ENCODE data around the gene SDCCAG8. TPM values are rescaled to one million over a fixed set of nuclear protein-coding genes. Genes with fewer than 3 reads are reported as not detected.
"Not testable (repeated sequence)": the region's sequence is repeated elsewhere in the genome, so short reads cannot be mapped to it uniquely, and the experiment has no call there.

SDCCAG8 gene
- polyA plus RNA-seq, 12 donors = 23.2 to 46.3 (median 26.8) TPM; not detected in 1

- DNase-seq = peak; percentile 51
These were observed 69.6 kb downstream of the SDCCAG8 start for GRCh38 chr1:243325305-243325890.

- no peak for DNase-seq
These were observed 76.6 kb downstream of the SDCCAG8 start for GRCh38 chr1:243332440-243332839.

- DNase-seq = no peak
These were observed 79.5 kb downstream of the SDCCAG8 start for GRCh38 chr1:243335292-243335691.

GRCh38 chr1:243336163-243336562, 80.3 kb downstream of the SDCCAG8 start:
- DNase-seq = no peak

GRCh38 chr1:243338848-243339247, 83.0 kb downstream of the SDCCAG8 start:
- DNase-seq = not testable (repeated sequence)

- DNase-seq = no peak
These were observed 85.2 kb downstream of the SDCCAG8 start for GRCh38 chr1:243341074-243341473.

GRCh38 chr1:243343970-243344937, 88.4 kb downstream of the SDCCAG8 start:
- peak; percentile 32 for DNase-seq

- DNase-seq = no peak
These were observed 89.4 kb downstream of the SDCCAG8 start for GRCh38 chr1:243345205-243345604.

- no peak for DNase-seq
These were observed 90.2 kb downstream of the SDCCAG8 start for GRCh38 chr1:243346016-243346415.

GRCh38 chr1:243346468-243346867, 90.6 kb downstream of the SDCCAG8 start:
- DNase-seq = no peak

- no peak for DNase-seq
These were observed 92.5 kb downstream of the SDCCAG8 start for GRCh38 chr1:243348331-243348730.

- no peak for DNase-seq
These were observed 93.3 kb downstream of the SDCCAG8 start for GRCh38 chr1:243349128-243349527.

GRCh38 chr1:243351337-243351736, 95.5 kb downstream of the SDCCAG8 start:
- no peak for DNase-seq

- no peak for DNase-seq
These were observed 98.8 kb downstream of the SDCCAG8 start for GRCh38 chr1:243354511-243355153.

- DNase-seq = no peak
These were observed 108.0 kb downstream of the SDCCAG8 start for GRCh38 chr1:243363832-243364231.

GRCh38 chr1:243364330-243364729, 108.5 kb downstream of the SDCCAG8 start:
- no peak for DNase-seq

- DNase-seq = no peak
These were observed 109.0 kb downstream of the SDCCAG8 start for GRCh38 chr1:243364866-243365265.

- no peak for DNase-seq
These were observed 111.5 kb downstream of the SDCCAG8 start for GRCh38 chr1:243367314-243367713.

- DNase-seq = no peak
These were observed 118.6 kb downstream of the SDCCAG8 start for GRCh38 chr1:243374412-243374811.

GRCh38 chr1:243375596-243375995, 119.8 kb downstream of the SDCCAG8 start:
- DNase-seq = no peak

GRCh38 chr1:243378669-243379068, 122.8 kb downstream of the SDCCAG8 start:
- DNase-seq = no peak

GRCh38 chr1:243379208-243379607, 123.4 kb downstream of the SDCCAG8 start:
- no peak for DNase-seq

GRCh38 chr1:243379706-243380105, 123.9 kb downstream of the SDCCAG8 start:
- DNase-seq = no peak
